HepG2 (cell line): Measurements from ENCODE around the gene SUSD2. TPM values are rescaled to one million over a fixed set of nuclear protein-coding genes. Genes with fewer than 3 reads are reported as not detected.

Experiments
- ATAC-seq: fragments of 200-7000 bp; cut with Tn5 transposase; 3 replicates; pipeline ENCODE4 v1.9.1; 2020; ENCODE audit warnings: mild to moderate bottlenecking, moderate library complexity
- BruUV-seq: library from RNA; stranded (reverse); fragments of 400-500 nt; replicated peaks from 2 replicates; lab custom pipeline; 2021; lab: Mats Ljungman, UMichigan
- CTCF ChIA-PET: fragments of 300-600 bp; formaldehyde crosslinking; extraction: SDS; loops from one replicate; lab custom pipeline; 2021; ENCODE audit warnings: low total read pairs, inconsistent platforms, low intra/inter-chr PET ratio; lab: Yijun Ruan, JAX
- POLR2A ChIA-PET: fragments of 350-600 bp; sonication (Branson Sonifier 250); formaldehyde crosslinking; loops from one replicate; lab custom pipeline; 2020; ENCODE audit warnings: antibody characterized with exemption, inconsistent platforms; lab: Yijun Ruan, JAX
- DNase-seq: peaks from one replicate; pipeline ENCODE4 v3.0.0-alpha.2; 2015; ENCODE audit warnings: low spot score
- FAIRE-seq: peaks from 3 replicates; lab custom pipeline; 2011; peaks lifted over from hg19 to GRCh38; lab: Jason Lieb, UNC
- H2AFZ ChIP-seq: one replicate; pipeline ENCODE4 v1.6.1; 2011; ENCODE audit warnings: low read length, inconsistent platforms
- H3K27ac ChIP-seq: fragments of 300-600 bp; 3 replicates; pipeline ENCODE4 v1.8.0; 2011; ENCODE audit warnings: mixed run types, mild to moderate bottlenecking, mixed read lengths, low read length, inconsistent platforms; ENCODE audit not compliant: insufficient read depth; ENCODE audit errors: extremely low read length
- H3K27me3 ChIP-seq, 2 experiments: fragments of 200-600 bp in 1 of 2; 2 replicates in 1 of 2; 3 replicates in 1 of 2; pipeline versions ENCODE4 v1.6.0 to v1.8.0; 2011; ENCODE audit warnings: low read length in 2 of 2, mild to moderate bottlenecking in 2 of 2, moderate library complexity in 2 of 2, inconsistent platforms in 1 of 2; ENCODE audit not compliant: insufficient read depth in 2 of 2, control insufficient read depth in 1 of 2
- H3K36me3 ChIP-seq, 2 experiments: fragments of 200-600 bp in 1 of 2; replicated peaks in 1 of 2; 2 replicates in 1 of 2; 3 replicates in 1 of 2; pipeline versions ENCODE4 v1.5.1 to v1.8.0; 2011; ENCODE audit warnings: low read length in 2 of 2, inconsistent platforms in 1 of 2; ENCODE audit not compliant: insufficient read depth in 2 of 2, control insufficient read depth in 1 of 2
- H3K4me1 ChIP-seq: 2 replicates; pipeline ENCODE4 v1.5.1; 2012; ENCODE audit warnings: low read length, inconsistent platforms; ENCODE audit not compliant: insufficient read depth
- H3K4me2 ChIP-seq: 2 replicates; pipeline ENCODE4 v1.6.0; 2011; ENCODE audit warnings: low read depth, low read length, inconsistent platforms
- H3K4me3 ChIP-seq, 3 experiments: fragments of 200-600 bp in 1 of 3; sonication (generic), shearing (Covaris generic) in 1 of 3; replicated peaks in 1 of 3; 2 replicates each; pipeline ENCODE4 v1.5.1; 2011 to 2016; ENCODE audit warnings: low read length in 3 of 3, inconsistent platforms in 2 of 3, low read depth in 2 of 3, mild to moderate bottlenecking in 2 of 3, control low read depth in 1 of 3, mixed read lengths in 1 of 3; ENCODE audit not compliant: insufficient read depth in 1 of 3
- H3K79me2 ChIP-seq: one replicate; pipeline ENCODE4 v1.6.1; 2011; ENCODE audit warnings: low read length, inconsistent platforms; ENCODE audit not compliant: insufficient read depth
- H3K9ac ChIP-seq: 2 replicates; pipeline ENCODE4 v1.6.0; 2011; ENCODE audit warnings: mild to moderate bottlenecking, low read depth, low read length, inconsistent platforms; ENCODE audit not compliant: insufficient read depth
- H3K9me3 ChIP-seq: 2 replicates; pipeline ENCODE4 v1.5.1; 2012; ENCODE audit warnings: mild to moderate bottlenecking, low read length
- H4K20me1 ChIP-seq: 2 replicates; pipeline ENCODE4 v1.6.0; 2011; ENCODE audit warnings: inconsistent platforms, mild to moderate bottlenecking, low read length, moderate library complexity; ENCODE audit not compliant: insufficient read depth
- ARID3A ChIP-seq: IDR thresholded peaks from 2 replicates; pipeline ENCODE4 v1.6.1; 2012; ENCODE audit warnings: low read depth, low read length, improper control_type of control experiment
- ARNT2 ChIP-seq: sonication (generic); formaldehyde crosslinking; IDR thresholded peaks from 2 replicates; pipeline ENCODE4 v1.8.0; 2022; ENCODE audit warnings: mild to moderate bottlenecking, low read depth, missing genetic modification reagents, moderate library complexity
- CTCF ChIP-seq: sonication (generic); formaldehyde crosslinking; IDR thresholded peaks from 2 replicates; pipeline ENCODE4 v1.5.0; 2020; ENCODE audit warnings: mild to moderate bottlenecking, missing genetic modification reagents, moderate library complexity
- FOXC1 ChIP-seq: sonication (generic); formaldehyde crosslinking; IDR thresholded peaks from 2 replicates; pipeline ENCODE4 v1.8.0; 2022; ENCODE audit warnings: mild to moderate bottlenecking, missing genetic modification reagents, borderline replicate concordance
- GTF2F1 ChIP-seq: fragments of 150-350 bp; IDR thresholded peaks from 2 replicates; pipeline ENCODE4 v1.6.1; 2014; ENCODE audit warnings: low read length
- LCORL ChIP-seq, 2 experiments: fragments of 450-650 bp in 1 of 2; sonication (generic) in 1 of 2; formaldehyde crosslinking in 1 of 2; IDR thresholded peaks; 2 replicates each; pipeline versions ENCODE4 v1.5.0 to v1.6.1; 2017 to 2020; ENCODE audit warnings: antibody characterized with exemption in 1 of 2, missing genetic modification reagents in 1 of 2
- RAD51 ChIP-seq: fragments of 450-650 bp; IDR thresholded peaks from 2 replicates; pipeline ENCODE4 v1.6.1; 2016; ENCODE audit warnings: borderline replicate concordance
- SNAPC5 ChIP-seq: sonication (generic); formaldehyde crosslinking; IDR thresholded peaks from 2 replicates; pipeline ENCODE4 v1.8.1; 2023; ENCODE audit warnings: mild to moderate bottlenecking, missing genetic modification reagents, borderline replicate concordance
- TFAP4 ChIP-seq: sonication (generic); IDR thresholded peaks from 2 replicates; pipeline ENCODE4 v1.6.1; 2016; ENCODE audit warnings: low read depth, borderline replicate concordance
- WIZ ChIP-seq: sonication (generic); formaldehyde crosslinking; IDR thresholded peaks from 2 replicates; pipeline ENCODE4 v1.5.1; 2020; ENCODE audit warnings: mild to moderate bottlenecking, missing genetic modification reagents
- YEATS2 ChIP-seq: sonication (generic); formaldehyde crosslinking; IDR thresholded peaks from 2 replicates; pipeline ENCODE4 v1.4.0; 2020; ENCODE audit warnings: missing genetic modification reagents, borderline replicate concordance
- ZFP82 ChIP-seq: sonication (generic); formaldehyde crosslinking; IDR thresholded peaks from 2 replicates; pipeline ENCODE4 v1.5.1; 2020; ENCODE audit warnings: mild to moderate bottlenecking, missing genetic modification reagents, borderline replicate concordance
- ZNF12 ChIP-seq: sonication (generic); formaldehyde crosslinking; IDR thresholded peaks from 2 replicates; pipeline ENCODE4 v1.5.0; 2020; ENCODE audit warnings: missing genetic modification reagents
- ZNF121 ChIP-seq: sonication (generic); formaldehyde crosslinking; IDR thresholded peaks from 2 replicates; pipeline ENCODE4 v1.5.0; 2020; ENCODE audit warnings: mild to moderate bottlenecking, missing genetic modification reagents
- ZNF441 ChIP-seq: sonication (generic); formaldehyde crosslinking; IDR thresholded peaks from 2 replicates; pipeline ENCODE4 v1.7.0; 2021; ENCODE audit warnings: missing genetic modification reagents, borderline replicate concordance
- ZNF547 ChIP-seq: sonication (generic); formaldehyde crosslinking; IDR thresholded peaks from 2 replicates; pipeline ENCODE4 v1.5.1; 2020; ENCODE audit warnings: mild to moderate bottlenecking, missing genetic modification reagents
- ZNF552 ChIP-seq: sonication (generic); formaldehyde crosslinking; IDR thresholded peaks from 2 replicates; pipeline ENCODE4 v1.9.0; 2022; ENCODE audit warnings: missing genetic modification reagents, mild to moderate bottlenecking, borderline replicate concordance
- ZNF7 ChIP-seq: IDR thresholded peaks from 2 replicates; pipeline ENCODE4 v1.6.1; 2016; ENCODE audit warnings: missing biosample characterization, missing genetic modification reagents
- ZNF713 ChIP-seq: sonication (generic); formaldehyde crosslinking; IDR thresholded peaks from 2 replicates; pipeline ENCODE4 v1.4.0; 2020; ENCODE audit warnings: mild to moderate bottlenecking, missing genetic modification reagents
- WGBS: methylation state at CpG from one replicate; pipeline ENCODE4 v1.1.6; 2017; ENCODE audit warnings: low lambda C conversion rate; 5-methylcytosine and 5-hydroxymethylcytosine counted together
- in situ Hi-C: cut with HindIII; loops from 2 replicates; pipeline ENCODE4 v1.10.0; 2017; ENCODE audit warnings: low pct_unique_long_range_greater_than_20kb; ENCODE audit not compliant: extremely low pct_ligation_motif_present
- intact Hi-C: fragments of 100-400 bp; cut with micrococcal nuclease; formaldehyde crosslinking; loops from one replicate; pipeline ENCODE4 v1.10.0; 2022; ENCODE audit not compliant: unreplicated experiment
- polyA plus RNA-seq, 8 experiments: library from polyadenylated mRNA; depleted of rRNA in 3 of 8; stranded (reverse) in 7 of 8; unstranded in 1 of 8; fragments of >200 nt; fragmentation: Illumina TruSeq in 4 of 8; extraction: Trizol in 4 of 8; gene quantifications; 2 replicates each; pipeline versions ENCODE4 v1.2.1 to v1.2.3, GENCODE V29; 2011 to 2016; ENCODE audit warnings: low read depth in 4 of 8, missing spikeins in 1 of 8, mixed read lengths in 1 of 8; ENCODE audit not compliant: insufficient read depth in 1 of 8
- total RNA-seq, 5 experiments: library from RNA; depleted of rRNA; stranded (reverse); fragments of >200 nt; fragmentation: Illumina TruSeq; extraction: Trizol; gene quantifications; 2 replicates each; pipeline ENCODE4 v1.2.3, GENCODE V29; 2016; ENCODE audit warnings: low read depth in 1 of 5

The SUSD2 gene
- total and polyA plus RNA-seq, 2 of the 13 experiments (the other 11 are each of a cell fraction or from before 2014, with no cell fraction given), result 2.1 to 11.0 TPM

GRCh38 chr22:24198682-24199052 lies 17.4 kb downstream of the SUSD2 start (continued):
- no peak for TF ChIP-seq ZNF713 (CRISPR knock-in tag)

- POLR2A ChIA-PET, result interaction anchor here (1.3 kb wide), 1 partner anchor 14 kb away, joined by 3 read pairs; no protein-coding TSS in a partner anchor
- H3K9me3 ChIP-seq, result no peaks in the 10 kb centered on the region
- H2AFZ ChIP-seq, result no peak overlapping the region
- H3K27ac ChIP-seq, result peak overlapping the region; percentile 56
- no peaks in the 10 kb centered on the region for H3K36me3 ChIP-seq
- peak; percentile 95 for ATAC-seq
- H3K4me2 ChIP-seq, result peak overlapping the region; percentile 49
- peak; percentile 86 for DNase-seq
- 27% methylated on average over 7 of the region's 7 CpGs for WGBS
- H3K4me3 ChIP-seq, result no peak overlapping the region
- intact Hi-C loops (no loop called here), in situ Hi-C loops (no loop called here)
- no peaks in the 10 kb centered on the region for H4K20me1 ChIP-seq
- H3K4me1 ChIP-seq, result peaks cover 70% of the 10 kb centered on the region
- H3K9ac ChIP-seq, result no peak overlapping the region
- peak; percentile 91 for FAIRE-seq
- BruUV-seq, result no TSS peak
- CTCF ChIA-PET, result no interaction called here
- no peaks in the 10 kb centered on the region for H3K27me3 ChIP-seq
- no peaks in the 10 kb centered on the region for H3K79me2 ChIP-seq
- no peak for TF ChIP-seq ZNF7
- TF ChIP-seq TFAP4, result no peak
- TF ChIP-seq YEATS2 (CRISPR knock-in tag), result no peak
- TF ChIP-seq ZNF441 (CRISPR knock-in tag), result no peak
- TF ChIP-seq FOXC1 (CRISPR knock-in tag), result no peak
- peak; percentile 59 for TF ChIP-seq ARID3A
- no peak for TF ChIP-seq WIZ (CRISPR knock-in tag)
- TF ChIP-seq GTF2F1, result no peak
- no peak for TF ChIP-seq ZNF552 (CRISPR knock-in tag)
- TF ChIP-seq ZNF547 (CRISPR knock-in tag), result no peak
- no peak for TF ChIP-seq ZNF12
- TF ChIP-seq ARNT2 (CRISPR knock-in tag), result no peak
- TF ChIP-seq RAD51, result peak; percentile 26; the same call in 1 of the 2 replicates
- no peak for TF ChIP-seq LCORL (IDR thresholded peaks at IDR 0.05)
- 0 out of 2 replicates have a peak, but pooled peaks have one; percentile 17 for TF ChIP-seq LCORL (CRISPR knock-in tag; IDR thresholded peaks at IDR 0.05)
- peak; percentile 28; the same call in 1 of the 2 replicates for TF ChIP-seq ZNF121 (CRISPR knock-in tag)
- no peak for TF ChIP-seq ZFP82 (CRISPR knock-in tag)
- no peak for TF ChIP-seq SNAPC5 (CRISPR knock-in tag)
- TF ChIP-seq CTCF, result no peak
Measured at GRCh38 chr22:24200619-24201212, 19.4 kb downstream of the SUSD2 start.
